Suprapubic skin (tissue), 4 donors: ENCODE results near the gene PLXNB3.

Experiments used
- EP300 ChIP-seq: sonication (generic); formaldehyde crosslinking; IDR thresholded peaks from one replicate; pipeline ENCODE4 v1.6.1; 2017; ENCODE audit warnings: antibody characterized with exemption
- POLR2A ChIP-seq, 2 donors: fragments of 450-650 bp; IDR thresholded peaks; one replicate each; pipeline ENCODE4 v1.6.1; 2017; ENCODE audit warnings: antibody characterized with exemption in 2 of 2, mild to moderate bottlenecking in 2 of 2, moderate library complexity in 2 of 2
- POLR2AphosphoS5 ChIP-seq, 3 donors: sonication (generic); formaldehyde crosslinking; IDR thresholded peaks; one replicate each; pipeline ENCODE4 v1.6.1; 2017; ENCODE audit warnings: antibody characterized with exemption in 3 of 3
- TF ChIP-seq, protein P1 (sequence below), 2 donors: fragments of 200-600 bp in 1 of 2; fragments of 450-650 bp in 1 of 2; sonication (generic) in 1 of 2; IDR thresholded peaks; one replicate each; pipeline ENCODE4 v1.5.1; 2016 to 2019; ENCODE audit warnings: antibody characterized with exemption in 2 of 2, mild to moderate bottlenecking in 1 of 2, moderate library complexity in 1 of 2

DNA sequence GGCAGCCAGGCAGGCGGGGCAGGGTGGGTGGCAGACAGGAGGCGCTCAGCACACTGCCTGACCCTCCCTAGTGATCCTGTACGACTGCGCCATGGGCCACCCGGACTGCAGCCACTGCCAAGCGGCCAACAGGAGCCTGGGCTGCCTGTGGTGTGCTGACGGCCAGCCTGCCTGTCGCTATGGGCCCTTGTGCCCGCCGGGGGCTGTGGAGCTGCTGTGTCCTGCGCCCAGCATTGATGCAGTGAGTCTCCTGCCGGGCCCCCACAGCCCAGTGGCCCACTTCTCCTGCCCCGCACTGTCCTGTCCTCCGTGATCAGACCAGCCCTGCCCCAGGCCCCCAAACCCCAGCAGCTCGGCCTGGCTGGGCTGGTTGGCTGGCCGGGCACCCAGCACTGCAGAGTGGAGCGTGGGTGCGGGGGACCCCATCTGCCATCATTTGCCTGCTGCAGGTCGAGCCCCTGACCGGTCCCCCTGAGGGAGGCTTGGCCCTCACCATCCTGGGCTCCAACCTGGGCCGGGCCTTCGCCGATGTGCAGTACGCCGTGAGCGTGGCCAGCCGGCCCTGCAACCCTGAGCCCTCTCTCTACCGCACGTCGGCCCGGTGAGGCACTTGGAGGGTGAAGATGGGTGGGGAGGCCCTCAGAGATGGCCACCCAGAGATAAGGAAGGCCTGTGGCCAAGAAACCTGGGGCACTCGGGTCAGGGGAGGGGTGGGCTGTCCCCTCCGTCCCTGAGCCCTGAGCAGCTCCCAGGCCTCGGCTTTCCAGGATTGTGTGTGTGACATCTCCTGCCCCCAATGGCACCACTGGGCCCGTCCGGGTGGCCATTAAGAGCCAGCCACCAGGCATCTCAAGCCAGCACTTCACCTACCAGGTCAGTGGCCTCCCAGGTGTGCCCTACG, 7.6 kb downstream of the PLXNB3 start:
- TF ChIP-seq EP300 (no peak), POLR2A (IDR thresholded peaks at IDR 0.05) (no peak), POLR2AphosphoS5 (IDR thresholded peaks at IDR 0.05) (no peak)
- TF ChIP-seq, protein P1, sequence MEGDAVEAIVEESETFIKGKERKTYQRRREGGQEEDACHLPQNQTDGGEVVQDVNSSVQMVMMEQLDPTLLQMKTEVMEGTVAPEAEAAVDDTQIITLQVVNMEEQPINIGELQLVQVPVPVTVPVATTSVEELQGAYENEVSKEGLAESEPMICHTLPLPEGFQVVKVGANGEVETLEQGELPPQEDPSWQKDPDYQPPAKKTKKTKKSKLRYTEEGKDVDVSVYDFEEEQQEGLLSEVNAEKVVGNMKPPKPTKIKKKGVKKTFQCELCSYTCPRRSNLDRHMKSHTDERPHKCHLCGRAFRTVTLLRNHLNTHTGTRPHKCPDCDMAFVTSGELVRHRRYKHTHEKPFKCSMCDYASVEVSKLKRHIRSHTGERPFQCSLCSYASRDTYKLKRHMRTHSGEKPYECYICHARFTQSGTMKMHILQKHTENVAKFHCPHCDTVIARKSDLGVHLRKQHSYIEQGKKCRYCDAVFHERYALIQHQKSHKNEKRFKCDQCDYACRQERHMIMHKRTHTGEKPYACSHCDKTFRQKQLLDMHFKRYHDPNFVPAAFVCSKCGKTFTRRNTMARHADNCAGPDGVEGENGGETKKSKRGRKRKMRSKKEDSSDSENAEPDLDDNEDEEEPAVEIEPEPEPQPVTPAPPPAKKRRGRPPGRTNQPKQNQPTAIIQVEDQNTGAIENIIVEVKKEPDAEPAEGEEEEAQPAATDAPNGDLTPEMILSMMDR (IDR thresholded peaks at IDR 0.05): no peak
